ENCODE measurements around the gene AMIGO3. TPM values are rescaled to one million over a fixed set of nuclear protein-coding genes. Genes with fewer than 3 reads are reported as not detected.
"Not testable (repeated sequence)": the region's sequence is repeated elsewhere in the genome, so short reads cannot be mapped to it uniquely, and the experiment has no call there.

Gene AMIGO3
- total and polyA plus RNA-seq, 7 donors: 0.46 to 1.2 (median 0.77) TPM; not detected in 3

- WGBS, 2 donors: 72 to 80% methylated on average over 2 of the region's 2 CpGs
Measured at GRCh38 chr3:49757197-49757596, 37.7 kb upstream of the AMIGO3 start.

GRCh38 chr3:49756036-49756435 lies 36.6 kb upstream of the AMIGO3 start:
- 66 to 77% methylated on average over 1 of the region's 1 CpG for WGBS, 2 donors
- intact Hi-C loops (cut with DNase I): no loop called here
- H3K4me3 ChIP-seq: no peak overlapping the region
- no peak for DNase-seq
- no peak for TF ChIP-seq POLR2AphosphoS5 (IDR thresholded peaks at IDR 0.05)
- TF ChIP-seq EP300 (IDR thresholded peaks at IDR 0.05): no peak
- no peak for TF ChIP-seq POLR2A (IDR thresholded peaks at IDR 0.05)
- TF ChIP-seq CTCF (IDR thresholded peaks at IDR 0.05): no peak
- H3K27ac ChIP-seq: no peak overlapping the region
- peaks cover 0 to 32% (median 11%) of the 10 kb centered on the region in 4 donors for H3K4me1 ChIP-seq
- H3K27me3 ChIP-seq: no peaks in the 10 kb centered on the region
- H3K9me3 ChIP-seq: no peaks in the 10 kb centered on the region
- no peaks in the 10 kb centered on the region for H3K36me3 ChIP-seq

More at GRCh38 chr3:49757197-49757596, 37.7 kb upstream of the AMIGO3 start:
- no peak overlapping the region for H3K4me3 ChIP-seq
- TF ChIP-seq EP300 (IDR thresholded peaks at IDR 0.05) (no peak), CTCF (IDR thresholded peaks at IDR 0.05) (no peak)
- DNase-seq: no peak
- no peaks in the 10 kb centered on the region for H3K9me3 ChIP-seq
- no peak overlapping the region for H3K27ac ChIP-seq
- peaks cover 0 to 32% (median 11%) of the 10 kb centered on the region in 4 donors for H3K4me1 ChIP-seq
- no peaks in the 10 kb centered on the region for H3K27me3 ChIP-seq
- no peaks in the 10 kb centered on the region for H3K36me3 ChIP-seq
- intact Hi-C loops (cut with DNase I): no loop called here

- Histone ChIP-seq H3K27me3 (no peaks in the 10 kb centered on the region), H3K4me3 (no peak overlapping the region), H3K27ac (no peak overlapping the region), H3K9me3 (no peaks in the 10 kb centered on the region), H3K36me3 (no peaks in the 10 kb centered on the region), H3K4me1 (peaks cover 0 to 32% (median 11%) of the 10 kb centered on the region in 4 donors)
- no peak for DNase-seq
- TF ChIP-seq POLR2AphosphoS5 (IDR thresholded peaks at IDR 0.05) (no peak), CTCF (IDR thresholded peaks at IDR 0.05) (no peak), EP300 (IDR thresholded peaks at IDR 0.05) (no peak), POLR2A (IDR thresholded peaks at IDR 0.05) (no peak)
- 95 to 98% methylated on average over 1 of the region's 1 CpG for WGBS, 2 donors
- intact Hi-C loops (cut with DNase I): no loop called here
Measured at GRCh38 chr3:49754536-49754935, 35.1 kb upstream of the AMIGO3 start.

- H3K27me3 ChIP-seq: no peaks in the 10 kb centered on the region
- no peaks in the 10 kb centered on the region for H3K9me3 ChIP-seq
- no peak for TF ChIP-seq POLR2A (IDR thresholded peaks at IDR 0.05)
- TF ChIP-seq POLR2AphosphoS5 (IDR thresholded peaks at IDR 0.05): no peak
- no peak for TF ChIP-seq CTCF (IDR thresholded peaks at IDR 0.05)
- TF ChIP-seq EP300 (IDR thresholded peaks at IDR 0.05): no peak
- 77 to 91% methylated on average over 4 of the region's 4 CpGs for WGBS, 2 donors
- H3K4me1 ChIP-seq: peaks cover 0 to 42% (median 21%) of the 10 kb centered on the region in 4 donors
- no peak for DNase-seq
- intact Hi-C loops (cut with DNase I): no loop called here
- H3K4me3 ChIP-seq: no peak overlapping the region
- H3K27ac ChIP-seq: no peak overlapping the region
- peaks cover 0 to 14% (median 0%) of the 10 kb centered on the region in 4 donors for H3K36me3 ChIP-seq
Measured at GRCh38 chr3:49751501-49751900, 32.0 kb upstream of the AMIGO3 start.

- H3K36me3 ChIP-seq: peaks cover 0 to 14% (median 0%) of the 10 kb centered on the region in 4 donors
- DNase-seq: no peak
- intact Hi-C loops (cut with DNase I): no loop called here
- no peak overlapping the region for H3K4me3 ChIP-seq
- peaks cover 0 to 48% (median 28%) of the 10 kb centered on the region in 4 donors for H3K4me1 ChIP-seq
- no peak for TF ChIP-seq CTCF (IDR thresholded peaks at IDR 0.05)
- 96 to 97% methylated on average over 4 of the region's 4 CpGs for WGBS, 2 donors
- no peaks in the 10 kb centered on the region for H3K27me3 ChIP-seq
- no peaks in the 10 kb centered on the region for H3K9me3 ChIP-seq
- no peak overlapping the region for H3K27ac ChIP-seq
Measured at GRCh38 chr3:49750056-49750455, 30.6 kb upstream of the AMIGO3 start.

- H3K4me3 ChIP-seq; intact Hi-C loops (cut with DNase I); H3K27me3 ChIP-seq; H3K9me3 ChIP-seq; DNase-seq: not testable (repeated sequence)
- WGBS, 2 donors: 91 to 92% methylated on average over 5 of the region's 5 CpGs
- H3K36me3 ChIP-seq: peaks cover 0 to 14% (median 0%) of the 10 kb centered on the region in 4 donors
- peak overlapping the region in 1 of 4 donors; percentile 57 for H3K27ac ChIP-seq
- H3K4me1 ChIP-seq: peaks cover 0 to 39% (median 23%) of the 10 kb centered on the region in 4 donors
Measured at GRCh38 chr3:49748874-49749273, 29.4 kb upstream of the AMIGO3 start.
